Upper lobe of left lung (tissue), 6 donors: ENCODE measurements around the gene IMMP2L. TPM values are rescaled to one million over a fixed set of nuclear protein-coding genes. Genes with fewer than 3 reads are reported as not detected.

Source experiments
- ATAC-seq, 2 donors: fragments of 200-7000 bp; cut with Tn5 transposase; one replicate each; pipeline ENCODE4 v1.9.1; 2022; ENCODE audit warnings: mild to moderate bottlenecking in 2 of 2, moderate library complexity in 2 of 2; ENCODE audit not compliant: low FRiP score in 2 of 2
- DNase-seq, 2 donors: peaks; one replicate each; pipeline ENCODE4 v3.0.0-alpha.2; 2019 to 2020
- H3K27ac ChIP-seq, 4 donors: fragments of 200-600 bp; sonication (generic); one replicate each; pipeline ENCODE4 v1.5.1; 2016 to 2019
- H3K27me3 ChIP-seq, 4 donors: fragments of 200-600 bp; sonication (generic); one replicate each; pipeline ENCODE4 v1.5.1; 2017 to 2019
- H3K36me3 ChIP-seq, 4 donors: fragments of 200-600 bp; sonication (generic); one replicate each; pipeline ENCODE4 v1.5.1; 2016 to 2019
- H3K4me1 ChIP-seq, 4 donors: fragments of 200-600 bp; sonication (generic); one replicate each; pipeline ENCODE4 v1.5.1; 2018 to 2019
- H3K4me3 ChIP-seq, 4 donors: fragments of 200-600 bp; sonication (generic); one replicate each; pipeline ENCODE4 v1.5.1; 2017 to 2019; ENCODE audit warnings: mild to moderate bottlenecking in 2 of 4, moderate library complexity in 1 of 4
- H3K9me3 ChIP-seq, 4 donors: fragments of 200-600 bp; sonication (generic); one replicate each; pipeline ENCODE4 v1.5.1; 2018 to 2019
- EP300 ChIP-seq, 4 donors: sonication (generic); formaldehyde crosslinking; IDR thresholded peaks; one replicate each; pipeline ENCODE4 v1.5.1; 2017; ENCODE audit warnings: antibody characterized with exemption in 4 of 4, control low read depth in 2 of 4
- POLR2A ChIP-seq, 4 donors: fragments of 450-650 bp; IDR thresholded peaks; one replicate each; pipeline ENCODE4 v1.5.1; 2016 to 2017; ENCODE audit warnings: antibody characterized with exemption in 4 of 4, mild to moderate bottlenecking in 2 of 4
- POLR2AphosphoS5 ChIP-seq, 2 donors: sonication (generic); formaldehyde crosslinking; IDR thresholded peaks; one replicate each; pipeline ENCODE4 v1.5.1; 2017; ENCODE audit warnings: antibody characterized with exemption in 2 of 2
- WGBS, 2 donors: methylation state at CpG; one replicate each; pipeline ENCODE4 v1.1.5; 2017 to 2018; 5-methylcytosine and 5-hydroxymethylcytosine counted together
- total RNA-seq, 6 donors: library from RNA; depleted of rRNA in 4 of 6; stranded (reverse); fragments of >200 nt in 4 of 6; gene quantifications; one replicate each; pipeline versions ENCODE4 v1.1.0 to v1.2.1, GENCODE V29; 2016 to 2021
- TF ChIP-seq, protein P1 (sequence below), 6 experiments: fragments of 450-650 bp in 4 of 6; fragments of 200-600 bp in 2 of 6; sonication (generic) in 2 of 6; IDR thresholded peaks; one replicate each; pipeline ENCODE4 v1.5.1; 2016 to 2019; ENCODE audit warnings: antibody characterized with exemption in 6 of 6
- donor health status: DM: no; HTN: no; CAD: no; lungs with moderate emphysema.
- donor health status: DM: no; HTN: yes; CAD: no; lungs with severe emphysema.

Gene IMMP2L
- total RNA-seq, 6 donors from 2014 or later, result 7.1 to 17.5 (median 11.3) TPM

- Histone ChIP-seq H3K9me3 (no peaks in the 10 kb centered on the region), H3K4me1 (no peaks in the 10 kb centered on the region), H3K27me3 (no peaks in the 10 kb centered on the region), H3K4me3 (no peak overlapping the region), H3K36me3 (no peaks in the 10 kb centered on the region), H3K27ac (no peak overlapping the region)
- TF ChIP-seq EP300 (IDR thresholded peaks at IDR 0.05) (no peak), POLR2A (IDR thresholded peaks at IDR 0.05) (no peak)
- TF ChIP-seq, protein P1, sequence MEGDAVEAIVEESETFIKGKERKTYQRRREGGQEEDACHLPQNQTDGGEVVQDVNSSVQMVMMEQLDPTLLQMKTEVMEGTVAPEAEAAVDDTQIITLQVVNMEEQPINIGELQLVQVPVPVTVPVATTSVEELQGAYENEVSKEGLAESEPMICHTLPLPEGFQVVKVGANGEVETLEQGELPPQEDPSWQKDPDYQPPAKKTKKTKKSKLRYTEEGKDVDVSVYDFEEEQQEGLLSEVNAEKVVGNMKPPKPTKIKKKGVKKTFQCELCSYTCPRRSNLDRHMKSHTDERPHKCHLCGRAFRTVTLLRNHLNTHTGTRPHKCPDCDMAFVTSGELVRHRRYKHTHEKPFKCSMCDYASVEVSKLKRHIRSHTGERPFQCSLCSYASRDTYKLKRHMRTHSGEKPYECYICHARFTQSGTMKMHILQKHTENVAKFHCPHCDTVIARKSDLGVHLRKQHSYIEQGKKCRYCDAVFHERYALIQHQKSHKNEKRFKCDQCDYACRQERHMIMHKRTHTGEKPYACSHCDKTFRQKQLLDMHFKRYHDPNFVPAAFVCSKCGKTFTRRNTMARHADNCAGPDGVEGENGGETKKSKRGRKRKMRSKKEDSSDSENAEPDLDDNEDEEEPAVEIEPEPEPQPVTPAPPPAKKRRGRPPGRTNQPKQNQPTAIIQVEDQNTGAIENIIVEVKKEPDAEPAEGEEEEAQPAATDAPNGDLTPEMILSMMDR (IDR thresholded peaks at IDR 0.05), result no peak
- 93% methylated on average over 4 of the region's 4 CpGs for WGBS, 2 donors
- DNase-seq, result no peak
- no peak for ATAC-seq
Measured at GRCh38 chr7:110754649-110755048, 807.6 kb downstream of the IMMP2L start.

- 70 to 93% methylated on average over 3 of the region's 3 CpGs for WGBS, 2 donors
- no peak for TF ChIP-seq POLR2A (IDR thresholded peaks at IDR 0.05)
- TF ChIP-seq, protein P1 (IDR thresholded peaks at IDR 0.05), result no peak
- TF ChIP-seq POLR2AphosphoS5 (IDR thresholded peaks at IDR 0.05), result no peak
- TF ChIP-seq EP300 (IDR thresholded peaks at IDR 0.05), result no peak
- DNase-seq (no peak), ATAC-seq (no peak)
- no peak overlapping the region for H3K27ac ChIP-seq
- H3K9me3 ChIP-seq, result peaks cover 0 to 8% (median under 1%) of the 10 kb centered on the region in 4 donors
- no peak overlapping the region for H3K4me3 ChIP-seq
- H3K36me3 ChIP-seq, result no peaks in the 10 kb centered on the region
- no peaks in the 10 kb centered on the region for H3K4me1 ChIP-seq
- H3K27me3 ChIP-seq, result no peaks in the 10 kb centered on the region
Measured at GRCh38 chr7:110750931-110751605, 811.2 kb downstream of the IMMP2L start.

DNA sequence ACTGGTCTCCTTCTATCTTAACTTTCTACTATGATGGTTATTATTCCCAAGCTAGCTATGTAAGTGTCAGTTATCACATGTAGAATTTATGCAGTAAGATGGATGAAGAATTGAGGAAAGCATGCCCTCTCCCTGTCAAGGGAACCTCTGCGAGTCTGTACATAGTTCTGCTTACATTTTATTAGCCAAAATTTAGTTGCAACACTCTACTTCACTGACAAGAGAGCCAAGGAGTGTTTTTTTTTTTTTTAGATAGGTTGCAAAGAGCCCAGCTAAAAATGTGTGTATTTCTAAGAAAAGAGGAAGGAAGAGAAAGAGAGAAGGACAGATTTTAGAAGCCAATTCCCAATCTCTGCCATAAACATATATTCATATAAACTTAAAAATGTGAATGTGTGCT is 829.1 kb downstream of the IMMP2L start:
- no peak for ATAC-seq
- Histone ChIP-seq H3K27me3 (no peaks in the 10 kb centered on the region), H3K4me3 (no peak overlapping the region), H3K27ac (no peak overlapping the region), H3K36me3 (no peaks in the 10 kb centered on the region), H3K4me1 (no peaks in the 10 kb centered on the region), H3K9me3 (no peaks in the 10 kb centered on the region)
- 33 to 37% methylated on average over 1 of the region's 1 CpG for WGBS, 2 donors
- DNase-seq, result no peak
- TF ChIP-seq EP300 (IDR thresholded peaks at IDR 0.05), result no peak
- no peak for TF ChIP-seq POLR2AphosphoS5 (IDR thresholded peaks at IDR 0.05)
- TF ChIP-seq, protein P1 (IDR thresholded peaks at IDR 0.05), result no peak
- no peak for TF ChIP-seq POLR2A (IDR thresholded peaks at IDR 0.05)

DNA sequence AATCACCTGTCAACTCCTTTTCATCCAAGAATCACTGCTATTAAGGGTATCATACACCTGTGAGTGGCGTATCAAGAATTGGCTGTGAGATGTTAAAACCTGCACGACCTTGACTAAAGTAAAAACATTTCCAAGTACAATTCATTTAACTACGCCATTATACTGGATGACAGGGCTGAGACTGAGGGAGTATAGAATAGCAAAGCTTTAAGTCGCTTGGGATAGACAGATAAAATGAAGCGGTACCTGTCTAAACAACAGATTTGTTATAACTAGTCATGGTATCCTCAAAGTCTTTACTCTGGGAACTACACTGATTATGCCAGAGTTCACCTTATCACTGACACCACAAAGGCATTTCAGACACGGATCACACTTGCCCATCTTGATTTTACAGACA is 837.5 kb downstream of the IMMP2L start:
- no peak for ATAC-seq
- no peak overlapping the region for H3K27ac ChIP-seq

More for the DNA sequence above, 837.5 kb downstream of the IMMP2L start:
- TF ChIP-seq, protein P1 (IDR thresholded peaks at IDR 0.05), result no peak
- no peak for TF ChIP-seq EP300 (IDR thresholded peaks at IDR 0.05)
- no peak for TF ChIP-seq POLR2A (IDR thresholded peaks at IDR 0.05)
- TF ChIP-seq POLR2AphosphoS5 (IDR thresholded peaks at IDR 0.05), result no peak
- DNase-seq, result no peak
- H3K4me3 ChIP-seq, result no peak overlapping the region
- no peaks in the 10 kb centered on the region for H3K4me1 ChIP-seq
- no peaks in the 10 kb centered on the region for H3K27me3 ChIP-seq
- H3K9me3 ChIP-seq, result no peaks in the 10 kb centered on the region
- 81 to 86% methylated on average over 6 of the region's 6 CpGs for WGBS, 2 donors
- no peaks in the 10 kb centered on the region for H3K36me3 ChIP-seq
